ENCODE measurements around the gene NXPE2. TPM values are rescaled to one million over a fixed set of nuclear protein-coding genes. Genes with fewer than 3 reads are reported as not detected.

NXPE2 gene
- polyA plus RNA-seq, 1 donor (not counting 4 experiments of a cell fraction or from before 2014, with no cell fraction given), result 0.09 TPM

GRCh38 chr11:114668109-114668508 lies 10.2 kb upstream of the NXPE2 start:
- H3K36me3 ChIP-seq (ENCODE audit: control insufficient read depth in 2 of 2, extremely low read depth in 1 of 2, insufficient read depth in 2 of 2, low read length in 2 of 2), result no peaks in the 10 kb centered on the region
- TF ChIP-seq, protein P1, sequence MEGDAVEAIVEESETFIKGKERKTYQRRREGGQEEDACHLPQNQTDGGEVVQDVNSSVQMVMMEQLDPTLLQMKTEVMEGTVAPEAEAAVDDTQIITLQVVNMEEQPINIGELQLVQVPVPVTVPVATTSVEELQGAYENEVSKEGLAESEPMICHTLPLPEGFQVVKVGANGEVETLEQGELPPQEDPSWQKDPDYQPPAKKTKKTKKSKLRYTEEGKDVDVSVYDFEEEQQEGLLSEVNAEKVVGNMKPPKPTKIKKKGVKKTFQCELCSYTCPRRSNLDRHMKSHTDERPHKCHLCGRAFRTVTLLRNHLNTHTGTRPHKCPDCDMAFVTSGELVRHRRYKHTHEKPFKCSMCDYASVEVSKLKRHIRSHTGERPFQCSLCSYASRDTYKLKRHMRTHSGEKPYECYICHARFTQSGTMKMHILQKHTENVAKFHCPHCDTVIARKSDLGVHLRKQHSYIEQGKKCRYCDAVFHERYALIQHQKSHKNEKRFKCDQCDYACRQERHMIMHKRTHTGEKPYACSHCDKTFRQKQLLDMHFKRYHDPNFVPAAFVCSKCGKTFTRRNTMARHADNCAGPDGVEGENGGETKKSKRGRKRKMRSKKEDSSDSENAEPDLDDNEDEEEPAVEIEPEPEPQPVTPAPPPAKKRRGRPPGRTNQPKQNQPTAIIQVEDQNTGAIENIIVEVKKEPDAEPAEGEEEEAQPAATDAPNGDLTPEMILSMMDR (optimal IDR thresholded peaks at IDR 0.05 in 1 of 3, IDR thresholded peaks at IDR 0.05 in 1 of 3, conservative IDR thresholded peaks at IDR 0.05 in 1 of 3; ENCODE audit: extremely low read depth in 1 of 3, insufficient read depth in 2 of 3, low read length in 3 of 3), result no peak
- no peak for TF ChIP-seq EZH2 (IDR thresholded peaks at IDR 0.05; ENCODE audit: low read length)
- H4K20me1 ChIP-seq (ENCODE audit: control insufficient read depth, extremely low read depth, insufficient read depth, low read length), result no peaks in the 10 kb centered on the region
- FAIRE-seq, result no peak
- H3K27me3 ChIP-seq (ENCODE audit: control insufficient read depth, extremely low read depth, insufficient read depth, low read length), result no peaks in the 10 kb centered on the region
- H3K79me2 ChIP-seq (ENCODE audit: control insufficient read depth, insufficient read depth, low read length), result no peaks in the 10 kb centered on the region
- H3K9ac ChIP-seq (ENCODE audit: control insufficient read depth, extremely low read depth, insufficient read depth, low read length), result no peak overlapping the region
- H3K9me3 ChIP-seq (ENCODE audit: control insufficient read depth, low read depth, low read length), result no peaks in the 10 kb centered on the region
- no peaks in the 10 kb centered on the region for H3K4me1 ChIP-seq (ENCODE audit: control insufficient read depth, extremely low read depth, insufficient read depth, low read length)
- no peaks in the 10 kb centered on the region for H3K9me1 ChIP-seq (ENCODE audit: control insufficient read depth, extremely low read depth, insufficient read depth, low read length)
- no peak overlapping the region for H3K4me3 ChIP-seq (ENCODE audit: control insufficient read depth in 2 of 3, extremely low read depth in 1 of 3, insufficient read depth in 2 of 3, low read depth in 1 of 3, low read length in 3 of 3)
- no peak overlapping the region for H3K27ac ChIP-seq (ENCODE audit: control insufficient read depth, insufficient read depth, low read length)
- DNase-seq (ENCODE audit: low read depth, low spot score), result no peak
- no peak overlapping the region for H3K4me2 ChIP-seq (ENCODE audit: control insufficient read depth, extremely low read depth, insufficient read depth, low read depth, low read length)
- no peak overlapping the region for H2AFZ ChIP-seq (ENCODE audit: control insufficient read depth, low read length)
- dilution Hi-C loops (cut with MboI; ENCODE audit: extremely low pct_ligation_motif_present, low sequenced_read_pairs), result no loop called here

DNA sequence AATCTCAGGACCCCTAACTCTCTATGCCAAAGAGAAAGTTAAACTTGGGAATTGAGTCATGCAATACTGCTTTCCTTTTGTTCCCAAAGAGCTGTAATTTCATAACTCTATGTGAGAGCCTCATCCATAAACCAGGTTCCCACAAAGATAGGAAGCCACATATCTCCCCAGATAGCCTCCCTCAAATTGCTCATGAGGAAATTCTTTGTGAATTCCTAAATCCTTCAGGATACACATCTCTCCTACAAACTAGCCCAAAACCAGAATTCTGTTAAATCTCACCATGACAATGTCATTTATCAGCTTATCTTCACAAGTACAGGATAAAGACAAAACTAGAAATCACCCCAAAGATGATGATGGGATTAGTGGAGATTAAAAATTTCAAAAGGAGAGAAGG lies 4.7 kb upstream of the NXPE2 start:
- Histone ChIP-seq H3K9me1 (ENCODE audit: control insufficient read depth, extremely low read depth, insufficient read depth, low read length) (no peaks in the 10 kb centered on the region), H3K36me3 (ENCODE audit: control insufficient read depth in 2 of 2, extremely low read depth in 1 of 2, insufficient read depth in 2 of 2, low read length in 2 of 2) (no peaks in the 10 kb centered on the region), H3K27ac (ENCODE audit: control insufficient read depth, insufficient read depth, low read length) (no peak overlapping the region), H3K27me3 (ENCODE audit: control insufficient read depth, extremely low read depth, insufficient read depth, low read length) (no peaks in the 10 kb centered on the region), H3K4me3 (ENCODE audit: control insufficient read depth in 2 of 3, extremely low read depth in 1 of 3, insufficient read depth in 2 of 3, low read depth in 1 of 3, low read length in 3 of 3) (no peak overlapping the region), H4K20me1 (ENCODE audit: control insufficient read depth, extremely low read depth, insufficient read depth, low read length) (no peaks in the 10 kb centered on the region), H2AFZ (ENCODE audit: control insufficient read depth, low read length) (no peak overlapping the region), H3K9me3 (ENCODE audit: control insufficient read depth, low read depth, low read length) (no peaks in the 10 kb centered on the region), H3K9ac (ENCODE audit: control insufficient read depth, extremely low read depth, insufficient read depth, low read length) (no peak overlapping the region), H3K4me1 (ENCODE audit: control insufficient read depth, extremely low read depth, insufficient read depth, low read length) (no peaks in the 10 kb centered on the region), H3K79me2 (ENCODE audit: control insufficient read depth, insufficient read depth, low read length) (no peaks in the 10 kb centered on the region), H3K4me2 (ENCODE audit: control insufficient read depth, extremely low read depth, insufficient read depth, low read depth, low read length) (no peak overlapping the region)
- dilution Hi-C loops (cut with MboI; ENCODE audit: extremely low pct_ligation_motif_present, low sequenced_read_pairs), result no loop called here
- FAIRE-seq, result no peak
- no peak for DNase-seq (ENCODE audit: low read depth, low spot score)
- no peak for TF ChIP-seq EZH2 (IDR thresholded peaks at IDR 0.05; ENCODE audit: low read length)
- TF ChIP-seq, protein P1 (optimal IDR thresholded peaks at IDR 0.05 in 1 of 3, IDR thresholded peaks at IDR 0.05 in 1 of 3, conservative IDR thresholded peaks at IDR 0.05 in 1 of 3; ENCODE audit: extremely low read depth in 1 of 3, insufficient read depth in 2 of 3, low read length in 3 of 3), result no peak

Measured in keratinocyte (primary cell).